HG02970 (cell line): Measurements from ENCODE around the gene NAV3.
"Not testable (repeated sequence)": the region's sequence is repeated elsewhere in the genome, so short reads cannot be mapped to it uniquely, and the experiment has no call there.

Experiments used
- ATAC-seq: cut with Tn5 transposase; IDR thresholded peaks from one replicate; pipeline ENCODE4 v1.9.1; 2021; ENCODE audit warnings: mild to moderate bottlenecking, moderate library complexity, moderate number of reproducible peaks; ENCODE audit not compliant: unreplicated experiment, low FRiP score

Gene NAV3

GRCh38 chr12:78099806-78100205 is 269.1 kb downstream of the NAV3 start:
- ATAC-seq, result no peak

- no peak for ATAC-seq
Measured at GRCh38 chr12:78101113-78101876, 270.6 kb downstream of the NAV3 start.

- no peak for ATAC-seq
Measured at GRCh38 chr12:78101946-78102635, 271.4 kb downstream of the NAV3 start.

- ATAC-seq, result not testable (repeated sequence)
Measured at GRCh38 chr12:78102801-78103200, 272.1 kb downstream of the NAV3 start.

- no peak for ATAC-seq
Measured at GRCh38 chr12:78115889-78116288, 285.2 kb downstream of the NAV3 start.

- no peak for ATAC-seq
Measured at GRCh38 chr12:78118036-78118435, 287.3 kb downstream of the NAV3 start.

- no peak for ATAC-seq
Measured at GRCh38 chr12:78118486-78118885, 287.8 kb downstream of the NAV3 start.

GRCh38 chr12:78119351-78119918 is 288.7 kb downstream of the NAV3 start:
- no peak for ATAC-seq

- no peak for ATAC-seq
Measured at GRCh38 chr12:78120306-78120705, 289.6 kb downstream of the NAV3 start.

GRCh38 chr12:78120866-78121560 is 290.3 kb downstream of the NAV3 start:
- no peak for ATAC-seq

- ATAC-seq, result no peak
Measured at GRCh38 chr12:78121969-78122610, 291.4 kb downstream of the NAV3 start.

GRCh38 chr12:78128211-78128610 is 297.5 kb downstream of the NAV3 start:
- no peak for ATAC-seq

- no peak for ATAC-seq
Measured at GRCh38 chr12:78143717-78144116, 313.0 kb downstream of the NAV3 start.

GRCh38 chr12:78145398-78145797 is 314.7 kb downstream of the NAV3 start:
- ATAC-seq, result no peak

GRCh38 chr12:78146365-78146772 is 315.7 kb downstream of the NAV3 start:
- ATAC-seq, result peak; percentile 68

- no peak for ATAC-seq
Measured at GRCh38 chr12:78149459-78149858, 318.8 kb downstream of the NAV3 start.

GRCh38 chr12:78155546-78155945 is 324.9 kb downstream of the NAV3 start:
- ATAC-seq, result no peak

- no peak for ATAC-seq
Measured at GRCh38 chr12:78156751-78157150, 326.1 kb downstream of the NAV3 start.

GRCh38 chr12:78157199-78157598 is 326.5 kb downstream of the NAV3 start:
- no peak for ATAC-seq

- ATAC-seq, result no peak
Measured at GRCh38 chr12:78164154-78164553, 333.5 kb downstream of the NAV3 start.

- no peak for ATAC-seq
Measured at GRCh38 chr12:78167510-78167909, 336.8 kb downstream of the NAV3 start.
